Ishikawa (cell line): Measurements from ENCODE around the gene PAH.

Experiments
- CEBPB ChIP-seq: IDR thresholded peaks from 2 replicates; pipeline ENCODE4 v1.6.1; 2012
- EGR1 ChIP-seq: IDR thresholded peaks from 2 replicates; pipeline ENCODE4 v1.6.1; 2012
- EP300 ChIP-seq: IDR thresholded peaks from 2 replicates; pipeline ENCODE4 v1.6.1; 2012; ENCODE audit warnings: borderline replicate concordance
- FOXM1 ChIP-seq: IDR thresholded peaks from 2 replicates; pipeline ENCODE4 v1.6.1; 2012; ENCODE audit warnings: low read depth, borderline replicate concordance
- MAX ChIP-seq: IDR thresholded peaks from 2 replicates; pipeline ENCODE4 v1.6.1; 2012
- NFIC ChIP-seq: IDR thresholded peaks from 2 replicates; pipeline ENCODE4 v1.6.1; 2012
- RAD21 ChIP-seq: IDR thresholded peaks from 2 replicates; pipeline ENCODE4 v1.6.1; 2012; ENCODE audit warnings: low read depth
- REST ChIP-seq: IDR thresholded peaks from 2 replicates; pipeline ENCODE4 v1.6.1; 2012; ENCODE audit warnings: low read depth, mild to moderate bottlenecking
- TAF1 ChIP-seq: IDR thresholded peaks from 2 replicates; pipeline ENCODE4 v1.6.1; 2012; ENCODE audit warnings: low read depth, mild to moderate bottlenecking
- TEAD4 ChIP-seq: IDR thresholded peaks from 2 replicates; pipeline ENCODE4 v1.6.1; 2012
- YY1 ChIP-seq: IDR thresholded peaks from 2 replicates; pipeline ENCODE4 v1.6.1; 2012; ENCODE audit warnings: low read depth
- ZBTB7A ChIP-seq: IDR thresholded peaks from 2 replicates; pipeline ENCODE4 v1.6.1; 2012; ENCODE audit warnings: low read depth

GRCh38 chr12:102865821-102866615, 51.0 kb downstream of the PAH start:
- TF ChIP-seq EP300: no peak
- TF ChIP-seq FOXM1: no peak
- TF ChIP-seq TAF1: no peak
- no peak for TF ChIP-seq RAD21
- no peak for TF ChIP-seq ZBTB7A
- TF ChIP-seq NFIC: no peak
- no peak for TF ChIP-seq MAX
- no peak for TF ChIP-seq EGR1
- no peak for TF ChIP-seq CEBPB
- TF ChIP-seq TEAD4: no peak
- no peak for TF ChIP-seq YY1
- TF ChIP-seq REST: no peak
